ENCODE data around the gene PIAS1.

GRCh38 chr15:68197170-68197492, 143.0 kb downstream of the PIAS1 start:
- TF ChIP-seq CTCF (conservative IDR thresholded peaks at IDR 0.05; ENCODE audit: low read length) (no peak), EZH2phosphoT487 (IDR thresholded peaks at IDR 0.05; ENCODE audit: borderline replicate concordance, low read depth, low read length) (no peak)
